Left kidney (tissue), 2 donors: ENCODE data around the gene FXYD4. TPM values are rescaled to one million over a fixed set of nuclear protein-coding genes. Genes with fewer than 3 reads are reported as not detected.

Source experiments
- DNase-seq: peaks from one replicate; pipeline ENCODE4 v3.0.0-alpha.2; 2013
- polyA plus RNA-seq: library from polyadenylated mRNA; unstranded; fragments of 120-200 nt; gene quantifications from one replicate; pipeline ENCODE4 v1.2.1, GENCODE V29; 2013; ENCODE audit not compliant: insufficient read length

The FXYD4 gene
- polyA plus RNA-seq, 1 donor: not detected

DNA sequence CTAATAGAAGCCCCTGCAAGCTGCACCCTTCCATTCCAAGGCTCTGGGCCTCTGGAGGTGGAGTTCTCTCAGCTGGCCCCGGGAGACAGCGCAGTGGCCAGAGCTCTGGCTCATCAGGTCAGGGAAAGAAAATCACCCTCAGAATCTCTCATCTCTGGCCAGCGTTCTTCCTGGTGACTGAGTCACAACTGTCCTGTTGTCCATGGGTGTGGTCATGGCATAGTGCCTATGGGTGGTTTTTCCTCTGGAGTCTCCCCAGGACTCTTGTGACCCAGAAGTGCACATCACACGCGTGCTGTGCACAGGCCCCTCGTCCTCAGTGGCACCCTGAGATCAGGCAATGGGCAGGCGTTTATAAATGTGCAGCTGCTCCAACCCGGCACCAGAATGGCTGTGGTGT, 27.4 kb upstream of the FXYD4 start:
- no peak for DNase-seq

- DNase-seq: no peak
Observed at GRCh38 chr10:43347997-43348396, 23.4 kb upstream of the FXYD4 start.

DNA sequence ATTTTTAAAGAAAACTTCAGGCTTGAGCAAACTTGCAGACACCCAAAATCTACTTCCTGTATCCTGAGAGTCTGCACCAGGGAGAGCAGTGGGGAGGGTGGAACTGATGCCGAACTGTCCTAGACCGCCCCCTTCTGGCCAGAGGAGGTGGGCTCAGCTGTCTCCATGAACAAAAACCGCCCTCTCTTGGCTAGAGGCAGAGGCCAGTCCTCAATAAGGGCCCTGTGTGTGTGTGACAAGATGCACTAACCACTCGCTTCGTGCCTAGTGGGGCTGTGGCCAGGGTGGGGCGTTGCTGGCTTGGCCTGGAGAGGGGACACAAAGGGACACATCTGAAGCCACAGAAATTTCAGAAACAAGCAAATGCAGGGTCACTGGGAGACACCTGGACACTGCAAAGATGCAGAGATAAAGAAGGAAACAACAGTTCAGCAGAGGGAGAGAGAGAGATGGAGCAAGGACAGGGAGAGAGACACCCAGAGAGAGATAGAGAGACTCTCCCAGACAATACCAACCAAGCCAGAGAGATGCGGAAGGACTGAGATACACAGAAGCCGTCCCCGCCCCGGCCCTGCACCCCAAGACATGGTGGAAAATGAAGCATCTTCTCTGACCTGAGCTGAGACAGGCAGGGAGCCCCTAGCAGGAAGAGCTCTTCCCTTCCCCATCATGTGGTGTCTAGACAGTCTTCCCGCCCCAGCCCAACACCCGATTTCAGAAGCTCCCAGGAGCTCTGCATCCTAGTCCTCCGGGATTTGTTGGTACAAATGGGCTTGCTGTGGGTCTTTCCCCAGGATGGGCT, 22.7 kb upstream of the FXYD4 start:
- peak; percentile 80 for DNase-seq

- no peak for DNase-seq
Observed at GRCh38 chr10:43350156-43350555, 21.3 kb upstream of the FXYD4 start.

GRCh38 chr10:43350686-43351085, 20.8 kb upstream of the FXYD4 start:
- DNase-seq: no peak

DNA sequence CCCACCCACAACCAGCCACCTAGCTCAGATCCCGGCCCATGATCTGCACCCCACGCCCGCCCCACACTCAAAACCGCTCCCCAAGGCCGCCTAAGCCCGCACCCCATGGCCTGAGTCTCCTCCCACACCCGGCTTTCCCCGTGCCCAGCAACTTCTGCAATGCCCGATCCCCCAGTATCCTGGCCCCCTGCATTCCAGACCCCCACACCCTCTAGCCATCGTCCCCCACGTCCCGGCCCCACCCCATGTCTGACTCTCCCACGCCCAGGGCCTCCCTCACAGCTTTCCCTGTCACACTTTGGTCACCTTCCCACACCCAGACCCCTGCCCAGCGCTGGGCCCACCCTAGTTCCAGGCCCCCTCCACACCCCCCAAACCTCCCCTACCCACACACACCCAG, 20.1 kb upstream of the FXYD4 start:
- no peak for DNase-seq

GRCh38 chr10:43352951-43353350, 18.5 kb upstream of the FXYD4 start:
- DNase-seq: no peak

GRCh38 chr10:43353495-43354329, 17.7 kb upstream of the FXYD4 start:
- DNase-seq: no peak

GRCh38 chr10:43354330-43354635, 17.2 kb upstream of the FXYD4 start:
- DNase-seq: no peak

DNA sequence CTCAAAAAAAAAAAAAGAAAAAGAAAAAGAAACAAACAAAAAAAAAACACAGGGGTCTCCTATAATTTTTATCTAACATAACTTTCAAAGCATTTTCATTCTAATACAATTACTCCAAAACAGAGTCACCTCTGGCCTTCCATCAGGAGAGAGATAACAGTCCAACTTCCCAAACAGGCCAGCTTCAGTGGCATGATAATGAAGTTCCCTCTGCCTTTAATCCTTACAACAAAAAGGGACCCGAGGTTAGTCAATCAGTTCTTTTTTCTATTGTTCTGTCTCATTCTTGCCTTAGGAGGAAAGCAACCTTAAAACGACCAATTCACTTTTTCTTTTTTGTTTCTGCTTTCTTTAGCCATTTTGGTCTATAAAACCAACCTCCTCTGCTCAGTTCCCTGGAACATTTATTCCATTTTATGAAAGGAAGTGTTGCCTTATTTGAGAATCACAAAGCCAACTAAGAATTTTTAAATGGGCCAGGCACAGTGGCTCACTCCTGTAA, 16.5 kb upstream of the FXYD4 start:
- DNase-seq: no peak

GRCh38 chr10:43355749-43356371, 15.6 kb upstream of the FXYD4 start:
- no peak for DNase-seq

GRCh38 chr10:43360086-43360485, 11.3 kb upstream of the FXYD4 start:
- no peak for DNase-seq

DNA sequence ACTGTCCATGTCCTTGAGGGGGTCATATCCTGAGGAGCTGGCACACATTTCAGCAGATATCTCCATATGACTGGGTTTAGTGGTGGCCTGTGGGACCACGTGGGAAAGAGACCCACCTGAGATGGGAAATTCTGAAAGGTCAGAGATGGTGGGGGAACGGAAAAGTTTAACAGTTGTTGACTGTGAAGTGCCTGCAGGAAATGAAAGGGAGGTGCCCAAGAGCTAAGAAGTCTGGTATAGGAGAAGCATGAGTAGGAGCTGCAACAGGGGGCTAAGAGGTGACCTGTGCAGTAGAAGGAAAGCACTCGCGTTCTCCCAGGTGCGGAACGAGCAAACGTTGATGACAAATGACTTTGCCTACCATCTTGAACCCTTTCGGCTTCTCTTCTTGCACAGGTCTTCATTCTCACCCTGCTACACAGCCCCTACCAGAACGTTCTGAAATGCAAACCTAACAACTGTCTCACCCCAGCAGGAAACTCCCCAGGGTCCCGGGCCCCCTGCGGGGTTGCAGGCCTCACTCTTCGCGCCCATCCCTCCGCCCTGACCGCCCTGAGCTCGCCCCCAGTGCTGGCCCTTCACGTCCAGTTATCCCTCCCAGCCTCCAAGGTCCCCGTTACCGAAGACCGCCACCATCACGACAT, 9.8 kb upstream of the FXYD4 start:
- no peak for DNase-seq

GRCh38 chr10:43362191-43362839, 9.1 kb upstream of the FXYD4 start:
- peak; percentile 97 for DNase-seq

DNA sequence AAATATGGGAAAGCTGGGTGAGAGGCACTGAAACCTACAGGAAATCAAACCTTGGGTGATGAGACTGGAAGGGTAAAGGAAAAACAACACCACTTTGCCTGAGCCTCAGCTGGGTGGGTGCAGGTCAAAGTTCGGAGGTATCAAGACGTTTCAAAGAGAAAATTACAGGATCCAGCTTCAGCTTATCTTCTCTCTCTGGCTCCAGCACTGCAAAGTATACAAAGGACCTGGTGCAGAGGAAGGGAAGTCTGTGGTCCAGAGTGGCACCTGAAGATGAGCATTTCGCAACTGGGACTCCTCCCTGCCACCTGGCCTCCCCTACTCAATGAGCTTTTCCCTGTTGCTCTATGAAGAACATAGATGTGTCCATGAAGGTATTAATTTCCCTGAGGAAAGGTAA, 6.4 kb upstream of the FXYD4 start:
- no peak for DNase-seq

- DNase-seq: no peak
Observed at GRCh38 chr10:43369921-43370320, 1.5 kb upstream of the FXYD4 start.

DNA sequence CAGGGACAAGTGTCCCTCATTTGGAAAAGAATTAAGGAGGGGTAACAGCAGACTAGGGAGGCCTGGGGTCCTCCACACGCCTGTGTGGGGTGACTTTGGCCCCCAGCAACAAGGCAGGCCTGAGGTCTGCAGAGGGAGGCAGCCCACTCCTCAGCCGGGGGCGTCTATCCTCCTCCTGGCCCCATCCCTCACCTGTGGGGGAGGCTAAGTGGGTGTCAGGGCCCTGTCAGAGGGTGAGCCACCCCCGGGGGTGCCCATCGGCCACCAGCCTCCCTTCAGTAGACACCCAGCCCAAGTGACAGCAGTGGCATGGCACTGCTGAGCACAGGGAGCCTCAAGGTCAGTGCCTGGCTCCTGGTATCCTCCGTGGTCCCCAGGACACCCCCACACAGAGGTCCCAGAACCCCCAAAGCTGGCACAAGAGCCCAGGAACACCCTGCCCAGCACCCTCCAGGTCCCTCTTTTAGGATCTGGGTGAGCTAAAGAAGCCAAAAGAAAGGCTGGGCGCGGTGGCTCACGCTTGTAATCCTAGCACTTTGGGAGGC, 693 bp upstream of the FXYD4 start:
- DNase-seq: no peak

DNA sequence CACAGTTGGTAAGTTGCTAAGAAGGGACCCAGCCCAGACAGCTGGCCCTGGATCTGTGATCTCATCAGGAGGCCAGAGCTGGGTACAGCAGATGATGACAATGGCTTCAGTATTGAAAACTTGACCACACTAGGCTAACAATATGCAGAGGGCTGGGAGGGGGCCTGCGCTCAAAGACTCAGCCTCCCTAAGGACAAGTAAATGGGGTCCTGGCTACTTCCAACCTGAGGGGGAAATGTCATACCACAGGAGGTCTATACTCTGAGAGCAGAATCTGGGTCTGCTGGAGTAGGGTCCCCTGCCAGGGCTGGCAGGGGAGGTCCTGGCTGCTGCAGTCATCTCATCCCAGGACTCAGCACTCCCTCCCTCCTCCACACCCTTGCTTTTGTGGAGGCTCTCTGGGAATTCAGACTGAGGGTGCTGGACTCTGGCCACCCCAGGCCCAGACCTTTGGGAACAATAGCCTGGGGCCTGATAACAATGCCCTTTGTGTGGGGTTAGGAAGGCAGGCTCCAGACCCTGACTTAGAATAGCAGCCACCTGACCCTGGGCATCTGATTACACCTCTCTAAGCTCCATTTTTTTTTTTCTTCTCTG, 1.4 kb downstream of the FXYD4 start:
- no peak for DNase-seq

DNA sequence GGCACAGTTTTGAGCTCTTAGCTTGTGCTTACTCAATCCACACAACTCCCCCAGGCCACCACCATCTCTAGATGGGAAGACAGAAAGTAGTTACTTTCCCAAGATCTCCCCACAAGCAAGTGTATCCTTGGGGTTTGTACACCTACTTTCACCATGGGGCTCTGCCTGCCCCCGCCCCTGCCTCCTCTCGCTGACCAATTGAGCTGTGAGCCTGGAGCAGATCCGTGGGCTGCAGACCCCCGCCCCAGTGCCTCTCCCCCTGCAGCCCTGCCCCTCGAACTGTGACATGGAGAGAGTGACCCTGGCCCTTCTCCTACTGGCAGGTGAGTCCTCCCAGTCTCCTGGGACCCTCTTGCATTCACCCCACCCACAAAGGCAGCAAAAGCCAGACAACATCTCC, 2.0 kb downstream of the FXYD4 start:
- no peak for DNase-seq

GRCh38 chr10:43374194-43374593, 2.8 kb downstream of the FXYD4 start:
- DNase-seq: no peak

GRCh38 chr10:43375401-43376020, 4.1 kb downstream of the FXYD4 start:
- DNase-seq: no peak
